HG03520 (cell line): ENCODE measurements around the gene CYB561A3.

Experiments
- ATAC-seq: cut with Tn5 transposase; IDR thresholded peaks from one replicate; pipeline ENCODE4 v1.9.1; 2021; ENCODE audit warnings: mild to moderate bottlenecking, moderate library complexity; ENCODE audit not compliant: unreplicated experiment

The CYB561A3 gene

DNA sequence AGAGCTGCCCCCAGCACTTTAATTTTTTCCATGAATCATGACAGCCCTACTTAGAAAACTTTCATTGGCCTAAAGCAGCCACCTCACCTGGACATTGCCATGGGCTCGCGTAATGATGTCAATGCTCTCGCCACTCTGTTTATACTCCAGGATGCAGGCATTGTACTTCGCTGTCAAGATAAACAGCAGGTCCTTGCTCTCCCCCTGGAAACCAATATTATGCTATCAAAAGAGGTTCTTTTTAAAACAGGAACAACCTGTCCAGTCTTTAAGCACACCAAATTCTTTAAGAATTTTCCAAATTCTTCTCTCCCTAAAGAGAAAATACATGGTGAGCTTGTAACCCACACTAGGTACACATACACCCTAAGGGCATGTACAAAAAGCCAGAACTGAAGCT is 31.8 kb downstream of the CYB561A3 start:
- no peak for ATAC-seq

DNA sequence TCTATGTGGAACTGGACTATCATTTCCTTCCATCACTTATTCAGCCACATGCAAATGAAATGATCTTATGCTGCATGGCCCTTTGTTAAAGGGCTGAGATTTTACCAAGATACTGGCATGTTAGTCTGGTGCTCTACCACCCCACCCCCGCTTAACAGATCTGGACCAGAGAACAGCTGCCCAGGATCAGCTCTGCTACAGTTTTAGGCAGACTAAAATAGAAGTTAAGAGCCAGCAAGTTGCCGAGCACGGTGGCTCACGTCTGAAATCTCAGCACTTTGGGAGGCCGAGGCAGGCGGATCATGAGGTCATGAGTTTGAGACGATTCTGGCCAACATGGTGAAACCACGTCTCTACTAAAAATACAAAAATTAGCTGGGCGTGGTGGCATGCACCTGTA is 33.3 kb downstream of the CYB561A3 start:
- no peak for ATAC-seq

DNA sequence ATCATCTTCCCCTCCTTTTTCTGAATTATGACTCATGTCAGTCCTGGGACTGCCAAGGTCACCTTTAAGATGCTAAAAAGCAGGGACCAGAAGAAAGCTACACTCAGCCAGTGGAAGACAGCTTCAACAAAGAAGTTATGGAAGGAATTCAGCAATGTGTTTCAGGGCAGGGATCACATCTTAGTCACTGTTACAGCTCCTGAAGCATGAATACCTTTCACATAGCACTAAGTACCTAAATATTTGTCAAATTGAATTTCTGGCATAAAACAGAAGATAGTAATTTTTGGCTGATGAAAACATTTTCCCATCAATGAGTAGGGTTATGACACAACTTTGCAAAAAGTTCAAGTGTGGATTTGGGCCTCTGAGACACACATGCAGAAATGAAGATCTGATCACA is 34.0 kb downstream of the CYB561A3 start:
- no peak for ATAC-seq

DNA sequence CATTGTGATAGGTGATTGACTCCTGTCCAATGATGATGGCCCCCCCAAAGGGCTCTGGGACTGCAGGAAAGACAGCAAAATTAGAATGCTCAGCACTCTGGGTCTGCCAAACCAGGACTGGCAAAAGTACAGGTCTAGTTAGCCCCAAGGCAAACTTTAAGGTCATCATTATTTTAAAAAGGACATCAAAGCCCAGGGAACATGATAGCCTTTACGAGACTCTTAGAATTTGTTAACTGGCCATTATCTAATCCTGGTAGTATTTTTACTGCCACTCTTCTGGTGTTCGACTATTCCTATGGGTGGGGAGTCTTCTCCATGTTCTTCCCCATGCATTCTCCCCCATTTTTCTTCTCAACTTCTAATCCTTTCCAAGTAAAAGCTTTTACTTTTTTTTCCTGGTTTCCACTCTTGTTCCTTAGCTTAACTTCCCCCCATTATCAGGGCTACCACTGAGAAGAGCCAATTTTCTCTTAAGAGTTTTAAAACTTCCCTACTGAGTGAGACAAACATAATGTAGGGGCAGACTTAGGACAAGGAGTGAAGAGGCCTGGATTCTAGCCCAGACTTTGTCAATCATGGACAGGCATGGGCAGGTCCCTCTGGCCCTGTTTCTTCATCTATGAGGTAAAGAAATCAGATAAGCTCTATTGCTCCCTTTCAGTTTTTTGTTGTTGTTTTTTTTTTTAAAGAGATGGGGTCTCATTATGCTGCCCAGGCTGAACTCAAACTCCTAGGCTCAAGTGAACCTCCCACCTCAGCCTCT is 35.9 kb downstream of the CYB561A3 start:
- ATAC-seq = no peak

DNA sequence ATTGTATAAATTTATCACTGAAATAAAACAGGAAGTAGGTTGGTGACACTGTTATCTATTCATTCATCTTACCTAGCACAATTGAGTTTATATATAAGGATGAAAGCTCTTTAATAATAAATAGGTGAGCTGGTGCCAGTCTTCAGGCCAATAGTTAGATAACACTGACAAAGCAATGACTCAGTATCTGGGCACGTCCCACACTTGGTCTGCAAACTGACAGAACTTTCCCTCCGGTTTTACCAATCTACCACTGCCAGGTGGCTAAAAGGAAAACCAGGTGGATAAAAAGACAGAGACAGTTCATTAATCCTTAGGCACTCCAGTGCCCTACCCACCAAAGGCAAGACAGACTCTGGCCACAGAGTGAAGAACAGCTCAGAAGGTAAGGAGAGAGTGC is 46.4 kb downstream of the CYB561A3 start:
- no peak for ATAC-seq

DNA sequence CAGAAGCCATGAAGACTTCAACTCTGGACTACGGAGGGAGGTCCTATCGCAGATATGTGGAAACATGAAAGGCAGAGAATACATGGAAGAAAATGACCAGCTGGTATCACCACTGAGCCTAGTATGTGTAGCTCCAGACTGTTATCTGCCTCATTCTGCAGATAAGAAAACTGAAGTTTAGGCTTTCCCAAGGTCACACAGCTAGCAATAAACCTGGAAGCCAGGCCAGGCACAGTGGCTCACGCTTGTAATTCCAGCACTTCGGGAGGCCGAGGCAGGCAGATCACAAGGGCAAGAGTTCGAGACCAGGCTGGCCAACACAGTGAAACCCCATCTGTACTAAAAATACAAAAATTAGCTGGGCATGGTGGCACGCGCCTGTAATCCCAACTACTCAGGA is 50.9 kb downstream of the CYB561A3 start:
- ATAC-seq = no peak

DNA sequence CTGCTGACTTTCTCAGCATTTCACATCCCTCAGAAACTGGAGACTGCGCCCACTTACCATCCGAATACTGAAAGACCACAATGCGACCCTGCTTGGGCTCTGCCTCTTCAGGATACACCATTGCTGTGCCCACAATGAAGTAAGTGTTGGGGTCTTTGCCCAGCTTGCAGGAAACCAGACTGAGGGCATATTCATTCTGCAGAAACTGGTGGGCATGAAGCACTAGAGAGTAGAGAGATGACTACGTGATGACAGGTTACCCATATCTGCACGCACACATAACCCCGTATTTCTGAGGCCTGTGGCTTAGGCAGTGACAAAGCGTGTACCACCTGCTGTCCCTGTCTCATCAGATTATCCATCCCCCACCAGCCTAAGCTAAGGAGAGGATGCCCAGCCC is 51.9 kb downstream of the CYB561A3 start:
- no peak for ATAC-seq

DNA sequence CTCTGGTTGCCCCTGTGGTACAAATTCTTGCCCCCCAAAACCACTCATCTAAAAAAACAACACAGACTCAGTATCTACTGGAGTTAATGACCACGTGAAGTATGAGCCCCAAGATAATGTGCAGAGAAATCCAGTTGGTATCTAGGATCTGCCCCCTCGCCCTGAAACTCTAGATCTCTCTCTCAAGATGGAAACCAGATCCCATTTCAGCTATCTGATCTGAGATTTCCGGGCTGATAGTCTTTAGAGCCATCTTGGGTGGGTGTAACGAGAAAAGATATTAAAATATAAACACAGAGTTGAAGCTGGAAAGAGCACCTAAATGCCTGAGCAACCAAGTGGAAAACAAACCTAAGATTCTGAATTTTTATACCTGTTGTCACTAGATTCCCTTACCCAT is 52.5 kb downstream of the CYB561A3 start:
- no peak for ATAC-seq

DNA sequence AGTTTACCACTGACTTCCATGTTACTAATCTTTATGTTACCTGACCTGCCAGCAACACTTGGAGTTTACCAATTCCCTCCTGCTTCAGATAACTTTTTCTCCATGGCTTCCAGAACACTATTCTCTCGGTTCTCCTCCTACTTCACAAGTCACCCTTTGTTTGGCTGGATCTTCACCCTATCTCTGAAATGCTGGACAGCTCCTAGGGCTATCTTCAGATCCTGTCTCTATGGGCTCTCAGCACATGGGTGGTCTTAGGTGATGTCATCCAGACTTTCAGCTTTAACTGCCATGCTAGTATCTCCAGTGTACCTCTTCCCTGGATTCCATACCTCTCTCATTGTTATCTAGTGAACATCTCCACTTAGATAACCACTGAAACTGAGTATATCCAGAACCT is 54.3 kb downstream of the CYB561A3 start:
- ATAC-seq = no peak

DNA sequence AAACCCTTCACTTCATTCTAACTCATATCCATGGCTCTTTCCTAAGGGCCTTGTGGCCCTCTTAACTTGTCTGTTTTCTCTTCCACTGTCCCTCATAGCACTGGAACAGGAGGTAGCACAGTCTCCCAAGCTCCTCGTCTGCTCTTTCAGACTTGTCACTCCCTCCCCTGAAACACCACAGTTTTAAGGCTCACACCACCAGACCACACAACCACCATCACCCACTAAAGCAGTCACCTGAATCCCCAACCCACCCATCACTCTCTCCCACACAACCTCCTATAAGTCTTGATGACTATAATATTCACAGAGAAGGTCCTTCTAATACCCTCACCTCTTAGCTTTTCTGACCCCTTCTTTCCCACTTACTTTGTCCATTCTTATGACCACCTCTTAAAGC is 55.5 kb downstream of the CYB561A3 start:
- ATAC-seq = no peak

DNA sequence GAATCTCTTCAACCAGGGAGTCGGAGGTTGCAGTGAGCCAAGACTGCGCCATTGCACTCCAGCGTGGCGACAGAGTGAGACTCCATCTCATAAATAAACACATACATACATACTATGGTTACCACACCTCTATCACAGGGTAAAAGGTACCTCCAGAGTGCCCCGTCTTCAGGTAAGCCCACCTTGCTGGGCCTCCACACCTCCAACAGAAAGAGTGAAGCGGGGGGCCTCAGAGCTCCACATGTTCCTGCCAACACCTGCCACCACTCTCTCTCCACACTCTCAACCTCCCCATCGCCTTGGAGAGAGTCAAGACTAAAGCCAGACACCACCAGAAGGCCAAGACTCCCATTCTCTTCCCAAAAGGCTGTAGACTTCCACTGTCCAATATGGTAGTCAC is 56.3 kb downstream of the CYB561A3 start:
- no peak for ATAC-seq

DNA sequence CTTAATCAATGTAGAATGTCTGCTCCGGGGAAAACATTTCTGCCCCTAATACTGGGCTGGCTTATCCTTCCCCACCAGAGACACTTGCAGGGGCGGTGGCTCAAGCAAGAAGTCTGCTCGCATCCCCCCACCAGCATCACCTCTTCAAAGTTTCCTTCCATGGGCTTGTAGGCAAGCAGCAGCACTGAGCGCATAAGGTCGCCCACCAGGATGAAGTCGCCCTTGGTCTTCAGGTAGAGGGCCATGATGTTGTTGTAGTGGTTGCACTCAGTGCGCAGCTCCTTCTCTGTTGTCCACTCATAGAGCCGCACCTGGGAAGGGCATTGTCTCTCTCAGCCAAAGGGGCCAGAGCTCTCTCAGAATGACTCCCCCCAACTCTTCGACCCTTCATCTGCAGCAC is 58.0 kb downstream of the CYB561A3 start:
- no peak for ATAC-seq

DNA sequence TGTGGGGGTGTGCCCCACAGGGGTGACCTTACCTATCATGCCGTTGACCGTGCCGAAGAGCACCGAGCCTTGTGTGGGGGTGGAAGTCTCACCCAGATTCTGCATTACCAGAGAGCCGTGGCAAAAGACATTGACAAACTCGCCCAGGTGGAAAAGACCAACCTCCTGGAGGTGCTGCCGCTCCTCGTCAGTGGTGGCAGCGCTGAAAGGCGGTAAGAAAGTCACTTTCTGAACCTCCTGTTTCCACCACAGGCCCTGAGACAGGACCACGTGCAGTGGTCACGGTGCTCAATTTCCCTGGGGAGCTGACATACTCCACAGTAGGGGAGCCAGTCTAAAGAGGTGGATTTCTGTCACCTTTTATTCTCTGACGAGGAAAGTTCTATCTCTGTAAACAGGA is 59.1 kb downstream of the CYB561A3 start:
- no peak for ATAC-seq
